AG04449 (cell line): Measurements from ENCODE around the gene FAM222B.
"Not testable (repeated sequence)": the region's sequence is repeated elsewhere in the genome, so short reads cannot be mapped to it uniquely, and the experiment has no call there.

Source experiments
- CTCF ChIA-PET: fragments of 350-600 bp; formaldehyde crosslinking; extraction: SDS; loops from one replicate; lab custom pipeline; 2021; ENCODE audit warnings: antibody characterized with exemption; lab: Yijun Ruan, JAX
- POLR2A ChIA-PET: fragments of 400-600, 350-600 bp; formaldehyde crosslinking; extraction: SDS; loops from one replicate; lab custom pipeline; 2020; ENCODE audit warnings: antibody characterized with exemption, inconsistent platforms; lab: Yijun Ruan, JAX
- DNase-seq: peaks from one replicate; pipeline ENCODE4 v3.0.0-alpha.2; 2010; ENCODE audit warnings: low read depth, low spot score
- H3K4me3 ChIP-seq: 2 replicates; pipeline ENCODE4 v1.5.1; 2011; ENCODE audit warnings: low read depth, mild to moderate bottlenecking, control low read depth, low read length
- TF ChIP-seq, protein P1 (sequence below): IDR thresholded peaks from one replicate; pipeline ENCODE4 v1.5.1; 2011; ENCODE audit warnings: mild to moderate bottlenecking, moderate library complexity, low read length, control low read depth, inconsistent platforms; ENCODE audit not compliant: insufficient read depth; ENCODE audit errors: missing control alignments

FAM222B gene

GRCh38 chr17:28854457-28855335 is 12.1 kb upstream of the FAM222B start, which contains the start of gene ERAL1:
Gene ERAL1 (plus strand): TSS chr17:28855016. CDS start chr17:28855035, 19 bp downstream.
- DNase-seq = peak; percentile 36
- peak within 1 kb of the TSS; percentile 91 for H3K4me3 ChIP-seq
- ChIA-PET POLR2A (no interaction called here), CTCF (interaction anchor here (1.0 kb wide), 2 partner anchors 11 kb away, joined by 3 to 4 read pairs; no protein-coding TSS in a partner anchor)
- TF ChIP-seq, protein P1, sequence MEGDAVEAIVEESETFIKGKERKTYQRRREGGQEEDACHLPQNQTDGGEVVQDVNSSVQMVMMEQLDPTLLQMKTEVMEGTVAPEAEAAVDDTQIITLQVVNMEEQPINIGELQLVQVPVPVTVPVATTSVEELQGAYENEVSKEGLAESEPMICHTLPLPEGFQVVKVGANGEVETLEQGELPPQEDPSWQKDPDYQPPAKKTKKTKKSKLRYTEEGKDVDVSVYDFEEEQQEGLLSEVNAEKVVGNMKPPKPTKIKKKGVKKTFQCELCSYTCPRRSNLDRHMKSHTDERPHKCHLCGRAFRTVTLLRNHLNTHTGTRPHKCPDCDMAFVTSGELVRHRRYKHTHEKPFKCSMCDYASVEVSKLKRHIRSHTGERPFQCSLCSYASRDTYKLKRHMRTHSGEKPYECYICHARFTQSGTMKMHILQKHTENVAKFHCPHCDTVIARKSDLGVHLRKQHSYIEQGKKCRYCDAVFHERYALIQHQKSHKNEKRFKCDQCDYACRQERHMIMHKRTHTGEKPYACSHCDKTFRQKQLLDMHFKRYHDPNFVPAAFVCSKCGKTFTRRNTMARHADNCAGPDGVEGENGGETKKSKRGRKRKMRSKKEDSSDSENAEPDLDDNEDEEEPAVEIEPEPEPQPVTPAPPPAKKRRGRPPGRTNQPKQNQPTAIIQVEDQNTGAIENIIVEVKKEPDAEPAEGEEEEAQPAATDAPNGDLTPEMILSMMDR = peak; percentile 19

DNA sequence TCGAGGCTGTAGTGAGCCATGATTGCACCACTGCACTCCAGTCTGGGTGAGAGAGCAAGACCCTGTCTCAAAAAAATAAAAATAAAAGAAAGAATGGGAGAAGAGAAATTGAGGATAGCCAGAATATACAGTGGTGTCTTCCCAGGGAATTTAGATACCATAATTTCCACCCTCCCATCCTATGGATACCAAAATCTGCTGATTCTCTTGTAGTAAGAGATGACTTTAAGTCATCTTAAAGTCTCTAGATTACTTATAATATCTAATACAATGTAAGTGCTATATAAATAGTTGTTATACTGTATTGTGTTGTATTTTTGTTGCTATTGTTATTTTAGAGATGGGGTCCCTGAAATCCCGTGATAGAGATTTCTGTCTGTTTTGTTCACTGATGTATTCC is 10.7 kb upstream of the FAM222B start:
- H3K4me3 ChIP-seq = no peak overlapping the region
- POLR2A ChIA-PET = no interaction called here
- CTCF ChIA-PET = interaction anchor here (1.0 kb wide), 1 partner anchor 126 kb away, joined by 3 read pairs; no protein-coding TSS in a partner anchor
- TF ChIP-seq, protein P1 = no peak
- DNase-seq = no peak

- ChIA-PET CTCF (interaction anchor here (0.8 to 2.0 kb wide), 9 partner anchors 9 to 268 kb away, joined by 3 to 7 read pairs (median 3); no protein-coding TSS in a partner anchor), POLR2A (no interaction called here)
- H3K4me3 ChIP-seq = no peak overlapping the region
- no peak for DNase-seq
- TF ChIP-seq, protein P1 = no peak
Observed at GRCh38 chr17:28849281-28849680, 6.7 kb upstream of the FAM222B start.

- DNase-seq, H3K4me3 ChIP-seq, POLR2A ChIA-PET: not testable (repeated sequence)
- CTCF ChIA-PET = interaction anchor here (0.8 to 2.0 kb wide), 6 partner anchors 9 to 268 kb away, joined by 3 to 7 read pairs (median 4); no protein-coding TSS in a partner anchor
Observed at GRCh38 chr17:28848667-28849066, 6.1 kb upstream of the FAM222B start.

DNA sequence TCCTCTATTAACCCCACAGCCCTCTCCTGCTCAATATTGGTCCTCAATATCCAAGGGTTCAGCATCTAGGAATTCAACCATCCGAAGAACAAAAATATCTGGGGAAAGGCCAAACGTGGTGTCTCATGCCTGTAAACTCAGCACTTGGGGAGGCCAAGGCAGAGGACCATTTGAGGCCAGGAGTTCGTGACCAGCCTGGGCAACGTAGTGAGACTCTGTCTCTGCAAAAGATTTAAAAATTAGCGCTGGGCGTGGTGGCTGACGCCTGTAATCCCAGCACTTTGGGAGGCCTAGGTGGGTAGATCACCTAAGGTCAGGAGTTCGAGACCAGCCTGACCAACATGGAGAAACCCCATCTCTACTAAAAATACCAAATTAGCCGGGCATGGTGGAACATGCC is 4.1 kb upstream of the FAM222B start:
- ChIA-PET POLR2A (interaction anchor here (0.6 to 0.7 kb wide), 2 partner anchors 59 to 88 kb away, joined by 3 to 5 read pairs; no protein-coding TSS in a partner anchor), CTCF (interaction anchor here (3.6 kb wide), 1 partner anchor 82 kb away, joined by 14 read pairs; no protein-coding TSS in a partner anchor)
- H3K4me3 ChIP-seq, DNase-seq: not testable (repeated sequence)

- CTCF ChIA-PET = interaction anchor here (3.6 kb wide), 1 partner anchor 82 kb away, joined by 14 read pairs; no protein-coding TSS in a partner anchor
Observed at GRCh38 chr17:28846231-28846630, 3.6 kb upstream of the FAM222B start.

More at GRCh38 chr17:28846231-28846630, 3.6 kb upstream of the FAM222B start:
- TF ChIP-seq, protein P1 = no peak
- DNase-seq = no peak
- H3K4me3 ChIP-seq = no peak overlapping the region
- POLR2A ChIA-PET = interaction anchor here (0.6 to 0.7 kb wide), 2 partner anchors 59 to 89 kb away, joined by 3 to 5 read pairs; no protein-coding TSS in a partner anchor
